HG03460 (cell line): ENCODE data around the gene GRAPL.
A peak's percentile ranks its signal among the peaks of the same experiment; 100 is the strongest.
"Not testable (repeated sequence)": the region's sequence is repeated elsewhere in the genome, so short reads cannot be mapped to it uniquely, and the experiment has no call there.

ENCODE experiments used
- ATAC-seq: cut with Tn5 transposase; IDR thresholded peaks from one replicate; pipeline ENCODE4 v1.9.1; 2021; ENCODE audit not compliant: unreplicated experiment

GRAPL gene

GRCh38 chr17:19127148-19127980 lies at the start of gene GRAPL:
Gene GRAPL (plus strand): TSS chr17:19127589. CDS start chr17:19127620, 31 bp downstream.
- not testable (repeated sequence) for ATAC-seq

DNA sequence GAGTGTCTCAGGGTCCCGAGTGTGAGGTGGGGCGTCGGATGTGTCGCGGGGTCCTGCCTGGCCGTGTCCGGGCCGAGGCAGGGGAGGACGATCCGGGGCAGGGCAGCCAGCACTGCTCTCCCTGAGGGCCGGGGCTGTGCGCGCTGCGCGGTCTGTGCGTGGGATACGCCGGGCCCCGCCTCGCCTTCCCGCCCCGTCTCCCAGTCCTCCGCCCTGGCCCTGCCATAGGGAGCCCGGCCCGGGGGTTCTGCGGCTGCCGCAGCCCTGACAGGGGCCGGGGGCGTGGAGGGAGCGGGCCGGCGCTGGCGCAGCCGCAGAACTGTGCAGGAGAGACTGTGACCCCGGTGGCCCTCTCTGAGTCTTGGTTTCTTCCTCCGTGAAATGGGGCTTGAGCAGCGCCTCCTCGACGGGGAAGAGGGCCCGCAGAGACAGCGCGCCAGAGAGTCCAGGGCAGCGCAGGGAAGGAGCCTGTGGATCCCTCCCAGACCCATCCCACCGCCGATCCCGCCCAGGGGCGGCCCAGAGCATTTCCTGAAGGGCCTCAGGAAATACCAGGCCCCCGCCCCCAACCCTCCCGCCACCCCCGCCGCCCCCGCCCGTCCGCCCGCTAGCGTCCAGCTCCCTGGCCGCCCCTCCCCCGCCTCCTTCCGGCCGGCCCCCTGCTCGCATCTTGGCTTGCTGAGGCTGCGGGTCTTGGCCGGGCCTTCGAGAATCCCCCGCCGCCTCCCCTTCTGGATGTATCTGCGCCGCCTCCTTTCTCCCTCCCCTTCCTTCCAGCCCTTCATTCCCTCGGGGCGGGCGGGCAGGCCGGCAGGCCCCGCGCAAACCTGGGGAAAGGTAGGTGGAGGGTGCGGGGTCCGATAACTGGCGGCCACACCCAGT lies 38.3 kb upstream of the GRAPL start:
- ATAC-seq = not testable (repeated sequence)

DNA sequence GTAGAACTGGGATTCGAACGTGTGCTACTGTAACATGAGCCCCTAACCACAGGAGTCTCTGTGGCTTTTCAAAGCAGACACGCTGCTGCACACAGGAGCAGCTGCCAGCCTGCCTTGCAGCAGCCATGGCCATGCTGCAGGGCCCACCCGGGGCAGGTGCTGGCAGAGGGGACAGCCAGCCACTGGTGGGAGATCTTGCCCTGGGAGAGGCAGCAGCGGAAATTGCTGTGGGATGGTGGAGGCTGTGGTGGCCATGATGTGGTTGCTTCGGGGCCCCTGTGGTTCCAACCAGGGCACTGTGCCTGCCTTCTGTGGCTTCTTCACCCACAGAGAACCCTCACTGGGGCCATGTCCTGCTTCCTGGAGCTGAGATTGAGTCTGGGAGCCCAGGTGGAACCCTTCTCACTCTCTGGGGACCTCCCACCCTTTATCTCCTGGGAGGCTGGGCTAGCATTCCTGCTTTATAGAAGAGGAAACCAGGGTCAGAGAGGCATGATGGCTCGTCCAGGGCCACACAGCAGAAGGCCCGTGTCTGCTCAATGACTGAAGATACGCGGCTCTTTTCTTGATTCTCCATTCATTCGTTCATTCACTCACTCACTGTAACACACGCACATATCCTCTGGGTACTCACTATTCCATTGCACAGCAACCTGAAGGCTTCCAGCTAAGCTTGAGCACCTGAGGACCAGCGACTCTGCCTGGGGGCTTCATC lies 37.2 kb upstream of the GRAPL start:
- not testable (repeated sequence) for ATAC-seq

DNA sequence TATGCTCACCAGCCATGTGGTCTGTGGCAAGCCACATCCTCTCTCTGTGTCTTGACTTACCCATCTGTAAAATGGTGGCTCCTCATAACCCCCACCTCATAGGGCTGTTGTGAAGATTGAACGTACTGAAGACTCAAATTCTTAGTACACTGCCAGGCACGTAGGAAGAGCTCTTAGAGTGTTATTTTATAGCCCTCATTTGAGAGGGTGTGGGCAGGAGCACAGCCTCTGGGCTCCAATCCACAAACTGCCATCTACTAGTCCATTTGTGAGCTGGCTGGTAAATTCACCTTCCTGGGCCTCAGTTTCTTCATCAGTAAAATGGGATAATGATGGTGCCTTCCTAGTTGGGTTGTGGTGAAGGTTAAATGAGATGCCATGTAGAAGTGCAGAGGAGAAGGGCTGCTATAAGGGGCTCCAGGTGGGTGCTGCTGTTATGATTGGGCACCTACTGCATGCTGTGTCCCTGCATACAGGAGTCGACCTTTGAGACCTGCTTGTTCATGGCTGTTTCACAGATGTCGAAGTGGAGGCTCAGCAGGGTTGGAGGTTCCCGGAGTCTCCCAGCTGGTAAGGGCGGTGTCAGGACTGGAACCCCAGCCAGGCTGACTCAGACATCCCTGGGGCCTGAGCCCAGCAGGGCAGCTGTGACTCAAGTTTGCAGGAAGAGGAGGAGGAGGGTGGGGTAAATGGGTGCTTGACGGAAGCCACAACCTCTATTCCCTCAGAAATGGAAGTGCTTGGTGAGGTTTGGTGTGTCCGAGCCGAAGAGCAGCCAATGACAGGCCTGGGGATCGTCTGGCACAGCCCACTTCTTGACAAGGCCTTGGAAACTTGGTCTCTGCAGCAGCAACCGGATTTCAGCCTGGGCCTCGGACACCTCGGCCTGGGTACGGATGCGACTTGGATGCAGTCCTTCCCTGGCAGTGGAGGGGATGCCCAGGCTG lies 34.4 kb upstream of the GRAPL start:
- not testable (repeated sequence) for ATAC-seq

DNA sequence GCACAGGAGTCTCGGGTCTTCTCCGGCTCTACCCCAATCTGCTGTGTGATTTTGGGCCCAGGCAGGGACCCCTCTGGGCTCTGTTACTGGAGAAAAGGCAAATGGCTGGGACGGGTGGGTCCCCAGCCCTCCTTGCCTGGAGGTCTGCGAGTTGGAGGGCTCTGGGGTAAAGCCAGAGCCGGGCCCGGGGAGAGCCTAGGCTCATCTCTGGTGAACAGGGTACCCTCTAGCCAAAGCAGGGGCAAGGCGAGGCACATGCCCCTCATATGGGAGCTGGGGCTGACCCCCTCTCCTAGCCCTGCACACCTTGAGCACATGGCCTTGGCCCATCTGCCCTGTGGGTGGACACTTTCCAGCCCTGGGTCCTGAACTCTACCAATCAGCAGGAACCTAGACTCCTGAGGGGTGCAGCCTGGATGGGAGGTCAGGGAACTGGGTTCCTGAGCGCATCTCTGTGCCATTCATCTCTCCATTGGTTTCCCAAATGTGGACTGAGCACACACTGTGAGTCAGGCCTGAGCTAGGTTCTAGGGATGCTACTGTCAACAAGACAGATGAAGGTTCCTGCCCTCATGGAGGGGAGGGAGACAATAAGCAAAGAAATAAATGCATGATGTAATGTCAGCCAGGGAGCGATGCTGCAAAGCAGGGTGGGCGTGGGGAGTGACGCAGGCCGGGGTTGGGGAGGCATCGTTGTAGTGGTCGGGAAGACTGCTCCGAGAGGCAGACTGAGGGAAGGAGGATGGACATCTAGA lies 33.5 kb upstream of the GRAPL start:
- ATAC-seq = not testable (repeated sequence)

DNA sequence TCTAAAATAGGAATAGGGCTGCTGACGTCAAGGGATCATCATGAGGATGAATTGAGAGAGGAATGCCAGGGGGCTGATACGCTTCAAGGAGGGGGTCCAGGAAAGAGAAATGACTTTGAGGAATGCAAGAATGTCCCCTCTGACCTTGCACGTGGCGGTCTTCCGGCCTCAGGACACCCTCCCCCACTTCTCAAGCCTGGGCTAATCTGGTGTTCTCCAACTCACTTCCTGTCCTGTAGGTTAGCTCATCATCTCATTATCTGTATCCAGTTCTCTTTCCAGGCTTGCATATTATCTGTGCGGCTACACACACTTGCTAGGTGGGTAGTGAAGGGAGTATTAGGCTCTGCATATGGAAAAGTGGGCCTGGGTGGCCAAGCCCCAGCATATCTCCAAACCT lies 18.9 kb upstream of the GRAPL start:
- ATAC-seq = not testable (repeated sequence)

GRCh38 chr17:19110189-19111097 lies 16.9 kb upstream of the GRAPL start:
- peak; percentile 14 for ATAC-seq

GRCh38 chr17:19111111-19111711 lies 16.2 kb upstream of the GRAPL start:
- peak; percentile 67 for ATAC-seq

GRCh38 chr17:19111801-19112458 lies 15.5 kb upstream of the GRAPL start:
- ATAC-seq = peak; percentile 39

GRCh38 chr17:19112459-19112826 lies 14.9 kb upstream of the GRAPL start:
- not testable (repeated sequence) for ATAC-seq

DNA sequence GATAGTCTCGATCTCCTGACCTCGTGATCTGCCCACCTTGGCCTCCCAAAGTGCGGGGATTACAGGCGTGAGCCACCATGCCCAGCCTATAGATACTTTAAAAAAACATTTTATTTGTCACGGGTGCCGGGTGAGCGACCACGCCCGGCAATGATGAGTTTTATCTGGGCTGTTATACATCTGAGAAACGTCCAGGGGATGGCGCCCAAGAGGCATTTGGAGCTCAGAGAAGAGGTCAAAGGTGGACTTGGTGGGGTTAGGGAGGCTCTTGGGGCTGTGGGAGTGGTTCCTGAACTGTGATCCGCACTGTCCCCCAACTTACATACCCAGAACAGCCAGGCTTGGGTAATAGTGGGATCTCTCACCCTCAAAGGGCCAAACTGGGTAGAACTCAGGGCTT lies 8.7 kb upstream of the GRAPL start:
- not testable (repeated sequence) for ATAC-seq

- not testable (repeated sequence) for ATAC-seq
Measured at GRCh38 chr17:19125289-19125688, 2.1 kb upstream of the GRAPL start.

- ATAC-seq = not testable (repeated sequence)
Measured at GRCh38 chr17:19129500-19129899, 2.1 kb downstream of the GRAPL start.

DNA sequence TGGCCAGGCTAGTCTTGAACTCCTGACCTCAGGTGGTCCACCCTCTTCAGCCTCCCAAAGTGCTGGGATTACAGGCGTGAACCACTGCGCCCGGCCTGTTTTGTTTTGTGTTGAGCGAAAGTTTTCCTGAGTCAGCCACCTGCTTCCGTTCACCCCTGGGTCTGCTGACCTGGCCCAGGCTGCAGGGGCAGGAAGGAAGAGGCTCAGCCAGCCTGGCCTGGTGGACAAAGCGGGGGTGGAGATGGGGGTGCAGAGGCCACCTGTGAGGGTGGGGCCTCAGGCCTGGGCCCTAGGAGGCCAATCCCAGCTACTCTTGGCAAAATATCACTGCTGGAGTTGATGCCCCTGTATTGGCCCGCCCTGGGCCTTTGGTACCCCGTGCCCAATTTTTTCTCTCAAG lies 3.7 kb downstream of the GRAPL start:
- ATAC-seq = not testable (repeated sequence)

GRCh38 chr17:19131772-19132171 lies 4.4 kb downstream of the GRAPL start:
- not testable (repeated sequence) for ATAC-seq

DNA sequence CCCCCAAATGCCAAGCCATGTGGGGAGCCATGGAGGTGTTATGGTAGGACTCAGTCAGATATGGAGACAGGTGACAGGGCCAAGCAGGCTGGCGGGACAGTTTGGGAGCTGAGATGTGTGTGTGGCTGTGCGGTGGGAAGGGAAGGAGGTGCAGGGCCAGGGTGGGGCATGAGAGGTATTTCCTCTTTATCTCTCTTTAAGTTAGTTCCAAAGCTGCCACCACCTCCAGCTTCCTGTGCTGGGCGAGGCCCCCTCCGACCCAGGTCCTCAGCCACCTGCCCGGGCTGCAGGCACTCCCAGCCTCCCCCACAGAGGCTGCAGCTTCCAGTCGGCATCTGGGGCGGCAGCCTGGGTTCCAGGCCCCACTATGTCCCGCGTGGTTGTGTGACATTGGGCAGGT lies 6.4 kb downstream of the GRAPL start:
- not testable (repeated sequence) for ATAC-seq

- ATAC-seq = not testable (repeated sequence)
Measured at GRCh38 chr17:19135391-19135790, 8.0 kb downstream of the GRAPL start.
